GM23338 (cell line): ENCODE measurements around the gene ASXL2.
A peak's percentile ranks its signal among the peaks of the same experiment; 100 is the strongest.

ENCODE experiments used
- CREB1 ChIP-seq: fragments of 250-450 bp; sonication (Bioruptor Pico); IDR thresholded peaks from 2 replicates; pipeline ENCODE4 v1.5.0; 2020; ENCODE audit warnings: low read depth, mild to moderate bottlenecking, moderate library complexity
- EZH2 ChIP-seq: fragments of 200-600 bp; sonication (generic); IDR thresholded peaks from one replicate; pipeline ENCODE4 v1.8.0; 2017; ENCODE audit warnings: antibody characterized with exemption, mild to moderate bottlenecking, low read depth; ENCODE audit not compliant: unreplicated experiment
- EZH2phosphoT487 ChIP-seq: fragments of 200-600 bp; sonication (generic); IDR thresholded peaks from one replicate; pipeline ENCODE4 v1.8.1; 2018; ENCODE audit warnings: antibody characterized with exemption; ENCODE audit not compliant: unreplicated experiment
- JUNB ChIP-seq: IDR thresholded peaks from one replicate; pipeline ENCODE4 v1.6.1; 2016; ENCODE audit warnings: antibody characterized with exemption; ENCODE audit not compliant: unreplicated experiment
- NANOG ChIP-seq: IDR thresholded peaks from 2 replicates; pipeline ENCODE4 v1.6.1; 2016; ENCODE audit warnings: antibody characterized with exemption, borderline replicate concordance
- POLR2AphosphoS5 ChIP-seq: IDR thresholded peaks from 2 replicates; pipeline ENCODE4 v1.6.1; 2016; ENCODE audit warnings: antibody characterized with exemption, low read depth
- REST ChIP-seq: IDR thresholded peaks from one replicate; pipeline ENCODE4 v1.6.1; 2018; ENCODE audit warnings: antibody characterized with exemption; ENCODE audit not compliant: unreplicated experiment
- ZNF114 ChIP-seq: fragments of 250-450 bp; sonication (Bioruptor Pico); IDR thresholded peaks from 2 replicates; pipeline ENCODE4 v1.5.0; 2020; ENCODE audit warnings: mild to moderate bottlenecking, moderate library complexity
- TF ChIP-seq, protein P1 (sequence below), 2 experiments: fragments of 200-600 bp in 1 of 2; sonication (generic) in 1 of 2; conservative IDR thresholded peaks; 2 replicates each; pipeline versions ENCODE4 v1.5.1 to v1.6.1; 2016 to 2017; ENCODE audit warnings: antibody characterized with exemption in 2 of 2, low read depth in 2 of 2, mild to moderate bottlenecking in 2 of 2, moderate library complexity in 1 of 2
- TF ChIP-seq, protein P2 (sequence below): IDR thresholded peaks from 2 replicates; pipeline ENCODE4 v1.6.1; 2016; ENCODE audit warnings: antibody characterized with exemption

DNA sequence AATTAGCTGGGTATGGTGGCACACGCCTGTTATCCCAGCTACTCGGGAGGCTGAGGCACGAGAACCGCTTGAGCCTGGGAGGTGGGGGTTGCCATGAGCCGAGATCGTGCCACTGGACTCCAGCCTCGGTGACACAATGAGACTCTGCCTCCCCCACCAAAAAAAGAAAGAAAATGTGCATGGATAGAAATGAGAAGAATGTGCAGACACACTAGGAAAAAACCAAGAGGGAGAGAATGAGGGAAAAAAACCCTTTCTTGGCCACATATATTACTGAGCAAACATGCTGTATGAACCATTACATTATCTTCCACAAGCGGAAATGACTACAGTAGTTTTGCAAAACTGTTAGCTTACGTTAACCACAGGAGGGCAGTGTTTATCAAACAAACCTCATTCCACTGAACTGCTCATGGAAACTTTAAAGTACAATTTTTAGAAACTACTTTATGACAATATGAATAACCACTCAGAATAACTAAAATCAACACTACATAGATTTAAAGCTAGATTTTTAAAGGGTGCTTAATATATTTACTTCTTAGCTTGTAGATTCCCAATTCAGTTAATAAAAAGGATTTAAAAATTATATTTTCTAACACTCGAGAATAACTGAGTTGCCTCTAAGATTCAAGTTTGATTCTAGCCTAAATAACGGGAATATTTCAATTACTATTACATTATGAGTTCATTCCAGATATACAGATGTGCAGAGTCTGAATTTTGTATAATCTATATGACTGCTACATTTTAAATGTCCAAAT is 26.4 kb downstream of the ASXL2 start:
- TF ChIP-seq, protein P1, sequence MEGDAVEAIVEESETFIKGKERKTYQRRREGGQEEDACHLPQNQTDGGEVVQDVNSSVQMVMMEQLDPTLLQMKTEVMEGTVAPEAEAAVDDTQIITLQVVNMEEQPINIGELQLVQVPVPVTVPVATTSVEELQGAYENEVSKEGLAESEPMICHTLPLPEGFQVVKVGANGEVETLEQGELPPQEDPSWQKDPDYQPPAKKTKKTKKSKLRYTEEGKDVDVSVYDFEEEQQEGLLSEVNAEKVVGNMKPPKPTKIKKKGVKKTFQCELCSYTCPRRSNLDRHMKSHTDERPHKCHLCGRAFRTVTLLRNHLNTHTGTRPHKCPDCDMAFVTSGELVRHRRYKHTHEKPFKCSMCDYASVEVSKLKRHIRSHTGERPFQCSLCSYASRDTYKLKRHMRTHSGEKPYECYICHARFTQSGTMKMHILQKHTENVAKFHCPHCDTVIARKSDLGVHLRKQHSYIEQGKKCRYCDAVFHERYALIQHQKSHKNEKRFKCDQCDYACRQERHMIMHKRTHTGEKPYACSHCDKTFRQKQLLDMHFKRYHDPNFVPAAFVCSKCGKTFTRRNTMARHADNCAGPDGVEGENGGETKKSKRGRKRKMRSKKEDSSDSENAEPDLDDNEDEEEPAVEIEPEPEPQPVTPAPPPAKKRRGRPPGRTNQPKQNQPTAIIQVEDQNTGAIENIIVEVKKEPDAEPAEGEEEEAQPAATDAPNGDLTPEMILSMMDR (conservative IDR thresholded peaks at IDR 0.05; ENCODE audit: low read depth in 2 of 2) = peak; percentile 74 to 86
- no peak for TF ChIP-seq EZH2phosphoT487
- no peak for TF ChIP-seq POLR2AphosphoS5
- no peak for TF ChIP-seq JUNB
- TF ChIP-seq EZH2 = no peak
- no peak for TF ChIP-seq CREB1 (CRISPR knock-in tag)
- TF ChIP-seq, protein P2, sequence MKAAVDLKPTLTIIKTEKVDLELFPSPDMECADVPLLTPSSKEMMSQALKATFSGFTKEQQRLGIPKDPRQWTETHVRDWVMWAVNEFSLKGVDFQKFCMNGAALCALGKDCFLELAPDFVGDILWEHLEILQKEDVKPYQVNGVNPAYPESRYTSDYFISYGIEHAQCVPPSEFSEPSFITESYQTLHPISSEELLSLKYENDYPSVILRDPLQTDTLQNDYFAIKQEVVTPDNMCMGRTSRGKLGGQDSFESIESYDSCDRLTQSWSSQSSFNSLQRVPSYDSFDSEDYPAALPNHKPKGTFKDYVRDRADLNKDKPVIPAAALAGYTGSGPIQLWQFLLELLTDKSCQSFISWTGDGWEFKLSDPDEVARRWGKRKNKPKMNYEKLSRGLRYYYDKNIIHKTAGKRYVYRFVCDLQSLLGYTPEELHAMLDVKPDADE = no peak
- TF ChIP-seq NANOG = no peak
- TF ChIP-seq REST = no peak
- no peak for TF ChIP-seq ZNF114 (CRISPR knock-in tag)
